Stomach (tissue), 9 donors: ENCODE data around the gene EN1. TPM values are rescaled to one million over a fixed set of nuclear protein-coding genes. Genes with fewer than 3 reads are reported as not detected.

Experiments
- DNase-seq, 2 donors: peaks; one replicate each; pipeline versions ENCODE4 v3.0.0 to v3.0.0-alpha.2; 2013 to 2019
- H3K27ac ChIP-seq, 5 donors: fragments of 200-600 bp in 4 of 5; sonication (generic) in 4 of 5; one replicate each; pipeline ENCODE4 v1.5.1; 2013 to 2019; ENCODE audit warnings: mild to moderate bottlenecking in 1 of 5, moderate library complexity in 1 of 5
- H3K27me3 ChIP-seq, 3 donors: fragments of 200-600 bp; sonication (generic); one replicate each; pipeline ENCODE4 v1.5.1; 2017 to 2019; ENCODE audit warnings: mixed run types in 1 of 3
- H3K36me3 ChIP-seq, 4 donors: fragments of 200-600 bp; sonication (generic); 1 replicate in 3 of 4; 2 replicates in 1 of 4; pipeline ENCODE4 v1.5.1; 2016 to 2019
- H3K4me1 ChIP-seq, 4 donors: fragments of 200-600 bp; sonication (generic); one replicate each; pipeline ENCODE4 v1.5.1; 2016 to 2019
- H3K4me3 ChIP-seq, 4 donors: fragments of 200-600 bp; sonication (generic) in 3 of 4; one replicate each; pipeline ENCODE4 v1.5.1; 2016 to 2019; ENCODE audit warnings: mild to moderate bottlenecking in 1 of 4
- H3K9me3 ChIP-seq, 4 donors: fragments of 200-600 bp; sonication (generic); one replicate each; pipeline ENCODE4 v1.5.1; 2016 to 2019
- CTCF ChIP-seq, 7 experiments: fragments of 450-650 bp in 4 of 7; fragments of 200-600 bp in 3 of 7; sonication (generic) in 3 of 7; IDR thresholded peaks; one replicate each; pipeline ENCODE4 v1.5.1; 2016 to 2019; ENCODE audit warnings: antibody characterized with exemption in 7 of 7, control low read depth in 2 of 7, mild to moderate bottlenecking in 1 of 7
- EP300 ChIP-seq: sonication (generic); formaldehyde crosslinking; IDR thresholded peaks from one replicate; pipeline ENCODE4 v1.6.1; 2017; ENCODE audit warnings: antibody characterized with exemption
- POLR2A ChIP-seq, 4 donors: fragments of 450-650 bp; IDR thresholded peaks; one replicate each; pipeline ENCODE4 v1.6.1; 2016; ENCODE audit warnings: antibody characterized with exemption in 4 of 4, control low read depth in 2 of 4, mild to moderate bottlenecking in 1 of 4, moderate library complexity in 1 of 4
- POLR2AphosphoS5 ChIP-seq, 3 donors: sonication (generic); formaldehyde crosslinking; IDR thresholded peaks; one replicate each; pipeline ENCODE4 v1.6.1; 2016; ENCODE audit warnings: antibody characterized with exemption in 3 of 3
- WGBS, 5 donors: extraction: QIAGEN DNeasy Blood & Tissue Kit in 3 of 5; methylation state at CpG; one replicate each; pipeline versions ENCODE4 v1.1.5 to v1.1.7; 2013 to 2018; 5-methylcytosine and 5-hydroxymethylcytosine counted together
- intact Hi-C: fragments of 100-400 bp; cut with DNase I; formaldehyde crosslinking; loops from one replicate; pipeline ENCODE4 v1.15.1; 2023; ENCODE audit warnings: low total_unique reads
- polyA plus RNA-seq, 3 donors: library from polyadenylated mRNA; stranded (reverse); fragments of 200-250 nt; gene quantifications; one replicate each; pipeline ENCODE4 v1.2.3, GENCODE V29; 2013
- total RNA-seq, 5 donors: library from RNA; depleted of rRNA; stranded (reverse); fragments of >200 nt; gene quantifications; one replicate each; pipeline versions ENCODE4 v1.1.0 to v1.2.3, GENCODE V29; 2014 to 2016
- donor health status: healthy with polysubstance abuse.
- donor health status: Bipolar disorder and iron deficiency.
- donor health status: healthy.

EN1 gene
- total and polyA plus RNA-seq, 8 donors = not detected

GRCh38 chr2:118861731-118862130 is 14.3 kb upstream of the EN1 start:
- no peak for DNase-seq
- intact Hi-C loops = no loop called here
- TF ChIP-seq POLR2A (IDR thresholded peaks at IDR 0.05) (no peak), POLR2AphosphoS5 (IDR thresholded peaks at IDR 0.05) (no peak)
- peaks cover 4 to 25% (median 11%) of the 10 kb centered on the region in 4 donors for H3K4me1 ChIP-seq
- no peaks in the 10 kb centered on the region for H3K36me3 ChIP-seq
- no peak overlapping the region for H3K4me3 ChIP-seq
- no peak overlapping the region for H3K27ac ChIP-seq
- WGBS, 5 donors = 26 to 52% (median 44%) methylated on average over 1 of the region's 1 CpG
- no peaks in the 10 kb centered on the region for H3K9me3 ChIP-seq
- peaks cover 31 to 78% (median 67%) of the 10 kb centered on the region in 3 donors for H3K27me3 ChIP-seq

GRCh38 chr2:118861242-118861641 is 13.8 kb upstream of the EN1 start:
- no peak overlapping the region for H3K27ac ChIP-seq
- peaks cover 4 to 30% (median 15%) of the 10 kb centered on the region in 4 donors for H3K4me1 ChIP-seq
- WGBS, 5 donors = 69 to 84% (median 73%) methylated on average over 7 of the region's 7 CpGs
- no peaks in the 10 kb centered on the region for H3K9me3 ChIP-seq
- peaks cover 33 to 82% (median 72%) of the 10 kb centered on the region in 3 donors for H3K27me3 ChIP-seq
- H3K4me3 ChIP-seq = no peak overlapping the region
- no peak for DNase-seq
- TF ChIP-seq CTCF (IDR thresholded peaks at IDR 0.05) (no peak), EP300 (no peak), POLR2AphosphoS5 (IDR thresholded peaks at IDR 0.05) (no peak), POLR2A (IDR thresholded peaks at IDR 0.05) (no peak)
- no peaks in the 10 kb centered on the region for H3K36me3 ChIP-seq
- intact Hi-C loops = no loop called here

- intact Hi-C loops = no loop called here
- 4 to 15% (median 10%) methylated on average over 5 of the region's 5 CpGs for WGBS, 5 donors
- TF ChIP-seq POLR2A (IDR thresholded peaks at IDR 0.05) (no peak), EP300 (no peak), CTCF (IDR thresholded peaks at IDR 0.05) (no peak), POLR2AphosphoS5 (IDR thresholded peaks at IDR 0.05) (no peak)
- Histone ChIP-seq H3K9me3 (no peaks in the 10 kb centered on the region), H3K36me3 (no peaks in the 10 kb centered on the region), H3K27me3 (peaks cover 39 to 90% (median 80%) of the 10 kb centered on the region in 3 donors), H3K27ac (no peak overlapping the region), H3K4me3 (no peak overlapping the region), H3K4me1 (peaks cover 10 to 36% (median 22%) of the 10 kb centered on the region in 4 donors)
- no peak for DNase-seq
Measured at GRCh38 chr2:118860506-118860905, 13.1 kb upstream of the EN1 start.

GRCh38 chr2:118859157-118859770 is 11.8 kb upstream of the EN1 start:
- TF ChIP-seq POLR2A (IDR thresholded peaks at IDR 0.05) (no peak), CTCF (IDR thresholded peaks at IDR 0.05) (no peak), EP300 (no peak), POLR2AphosphoS5 (IDR thresholded peaks at IDR 0.05) (no peak)
- DNase-seq = no peak
- intact Hi-C loops = loop anchor here (5.0 kb wide), 2 partner anchors 637 to 827 kb away; no protein-coding TSS in a partner anchor
- H3K27me3 ChIP-seq = peaks cover 50 to 98% (median 92%) of the 10 kb centered on the region in 3 donors
- 3 to 12% (median 6%) methylated on average over 11 to 26 of the region's 26 CpGs for WGBS, 5 donors
- H3K36me3 ChIP-seq = no peaks in the 10 kb centered on the region
- H3K4me1 ChIP-seq = peaks cover 16 to 49% (median 31%) of the 10 kb centered on the region in 4 donors
- H3K27ac ChIP-seq = no peak overlapping the region
- no peak overlapping the region for H3K4me3 ChIP-seq
- H3K9me3 ChIP-seq = no peaks in the 10 kb centered on the region
